ENCODE data around the gene NR2C2.
"Not testable (repeated sequence)": the region's sequence is repeated elsewhere in the genome, so short reads cannot be mapped to it uniquely, and the experiment has no call there.

Gene NR2C2

DNA sequence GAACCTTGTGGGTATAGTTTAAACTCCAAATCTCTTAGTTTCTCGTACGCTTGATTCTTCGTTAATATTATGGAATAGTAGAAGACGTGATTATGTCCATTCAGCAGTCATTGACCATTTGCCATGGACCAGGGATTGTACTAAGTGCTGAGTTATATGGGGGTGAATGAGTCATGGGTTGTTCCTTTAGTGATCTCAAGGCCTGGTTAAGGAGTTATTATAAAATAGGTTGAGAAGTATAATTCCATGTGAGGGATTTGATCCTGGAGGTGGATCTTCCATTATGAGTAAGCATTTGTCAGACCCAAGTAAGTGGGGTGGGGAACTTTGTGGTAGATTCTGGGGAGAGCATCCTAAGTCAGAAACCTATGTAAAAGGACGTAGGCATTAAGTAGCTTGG, 15.4 kb downstream of the NR2C2 start:
- no peak for FAIRE-seq

DNA sequence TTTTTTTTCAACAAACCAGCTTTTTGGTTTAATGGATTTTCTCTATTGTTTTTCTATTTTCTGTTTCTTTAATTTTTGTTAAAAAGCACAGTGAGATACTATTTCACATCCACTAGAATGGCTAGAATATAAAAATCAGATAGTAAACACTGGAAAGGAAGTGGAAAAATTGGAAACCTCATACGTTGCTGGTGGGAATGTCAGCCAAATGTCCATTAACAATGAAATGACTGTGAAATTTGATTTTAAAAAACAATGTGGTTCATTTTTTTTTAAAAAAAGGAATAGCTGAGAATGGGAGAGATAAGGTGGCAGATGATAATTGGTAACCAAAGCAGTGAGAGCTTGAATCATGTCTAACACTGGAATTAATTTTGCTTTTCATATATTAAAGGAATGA, 19.9 kb downstream of the NR2C2 start:
- no peak for FAIRE-seq

DNA sequence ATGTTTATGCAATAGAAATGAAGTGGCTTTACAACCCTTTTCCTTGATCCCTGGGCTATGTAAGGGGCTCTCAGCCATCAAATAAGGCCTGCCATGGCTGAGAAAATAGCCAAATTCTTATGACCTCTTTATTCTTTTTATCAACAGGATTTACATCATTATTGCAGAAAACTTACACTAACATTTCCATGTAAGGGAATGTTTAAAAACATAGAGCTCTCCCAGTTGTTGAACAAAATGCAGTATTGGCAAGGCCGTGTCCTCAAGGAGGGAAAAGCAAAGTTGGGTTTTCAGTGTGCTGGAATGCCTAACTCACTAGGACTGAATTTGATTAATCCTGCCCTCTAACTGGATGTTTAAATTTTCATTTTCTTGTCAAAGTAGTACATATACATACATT, 22.3 kb downstream of the NR2C2 start:
- FAIRE-seq = no peak

- FAIRE-seq = no peak
These were observed 28.9 kb downstream of the NR2C2 start for GRCh38 chr3:14976317-14976716.

GRCh38 chr3:14980689-14981088, 33.3 kb downstream of the NR2C2 start:
- no peak for FAIRE-seq

GRCh38 chr3:14984581-14985113, 37.3 kb downstream of the NR2C2 start:
- no peak for FAIRE-seq

DNA sequence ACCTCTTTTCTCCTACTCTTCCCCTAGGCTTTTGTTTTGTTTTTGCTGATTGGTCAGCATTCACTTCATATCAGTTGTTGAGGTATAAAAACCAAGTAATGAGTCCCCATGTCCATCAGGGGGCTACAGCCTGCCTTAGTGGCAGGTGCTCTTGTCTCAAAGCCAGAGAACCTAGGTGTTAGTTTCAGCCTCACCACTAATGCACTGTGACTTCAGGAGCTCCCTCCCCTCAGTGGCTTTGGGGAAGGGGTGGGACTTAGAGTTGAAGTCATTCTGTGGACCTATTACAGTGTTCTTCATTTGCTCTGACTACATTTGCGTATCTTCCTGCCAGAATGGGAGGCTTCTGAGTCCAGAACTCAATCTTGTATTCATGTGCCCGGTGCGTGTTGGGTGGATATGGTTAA, 41.6 kb downstream of the NR2C2 start:
- no peak for FAIRE-seq

DNA sequence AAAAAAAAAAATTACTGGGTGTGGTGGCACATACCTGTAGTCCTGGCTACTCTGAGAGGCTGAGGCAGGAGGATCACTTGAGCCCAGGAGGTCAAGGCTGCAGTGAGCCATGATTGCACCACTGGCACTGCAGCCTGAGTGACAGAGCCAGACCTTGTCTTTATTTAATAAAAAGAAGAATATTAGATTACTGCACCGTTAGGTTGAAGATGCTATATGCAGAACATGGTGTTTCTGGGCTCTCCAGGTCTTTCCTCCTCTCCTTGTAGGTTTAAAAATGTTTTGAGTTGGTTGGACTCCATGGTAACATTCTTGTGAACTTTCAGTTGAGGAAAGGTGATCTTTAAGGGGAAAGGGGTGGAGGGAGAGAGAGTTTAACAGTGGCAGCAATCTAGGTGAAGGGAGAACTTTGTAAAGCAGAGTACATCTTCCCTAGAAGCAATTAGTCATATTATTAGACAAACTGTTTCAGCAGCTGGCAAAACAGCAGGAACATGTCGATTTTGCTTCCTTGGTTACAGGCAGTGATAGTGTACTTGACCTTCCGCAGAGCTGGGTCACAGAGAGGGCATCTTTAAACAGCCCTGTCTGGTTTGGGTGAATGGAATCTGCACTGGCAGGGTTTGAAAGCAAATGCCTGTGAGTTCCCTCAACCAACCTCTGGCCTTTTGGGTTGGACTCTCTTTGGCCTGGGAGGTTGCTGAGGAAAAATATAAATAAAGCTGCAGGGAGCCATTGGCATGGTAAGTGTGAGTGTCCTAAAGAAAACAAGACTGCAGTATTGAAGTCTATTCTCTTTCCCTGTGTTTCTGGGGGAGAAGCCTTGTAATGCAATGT, 42.8 kb downstream of the NR2C2 start:
- FAIRE-seq = no peak

- FAIRE-seq = no peak
These were observed 43.4 kb downstream of the NR2C2 start for GRCh38 chr3:14990780-14991148.

- FAIRE-seq = no peak
These were observed 43.9 kb downstream of the NR2C2 start for GRCh38 chr3:14991151-14991742.

GRCh38 chr3:14991818-14992612, 44.6 kb downstream of the NR2C2 start:
- FAIRE-seq = no peak

DNA sequence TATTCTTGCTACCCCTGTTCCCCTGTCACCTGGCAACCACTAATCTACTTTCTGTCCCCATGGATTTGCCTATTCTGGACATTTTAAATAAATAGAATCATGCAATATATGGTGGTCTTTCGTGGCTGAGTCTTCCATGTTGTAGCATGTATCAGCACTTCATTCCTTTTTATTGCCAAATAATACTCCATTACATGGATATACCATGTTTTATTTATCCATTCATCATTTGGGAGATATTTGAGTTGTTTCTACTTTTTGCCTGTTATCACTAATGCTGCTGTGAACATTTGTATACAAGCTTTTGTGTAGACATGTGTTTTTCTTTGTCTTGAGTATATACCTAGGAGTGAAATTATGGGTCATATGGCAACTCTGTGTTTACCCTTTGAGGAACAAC, 50.6 kb downstream of the NR2C2 start:
- FAIRE-seq = no peak

GRCh38 chr3:14999182-14999581, 51.8 kb downstream of the NR2C2 start:
- not testable (repeated sequence) for FAIRE-seq

DNA sequence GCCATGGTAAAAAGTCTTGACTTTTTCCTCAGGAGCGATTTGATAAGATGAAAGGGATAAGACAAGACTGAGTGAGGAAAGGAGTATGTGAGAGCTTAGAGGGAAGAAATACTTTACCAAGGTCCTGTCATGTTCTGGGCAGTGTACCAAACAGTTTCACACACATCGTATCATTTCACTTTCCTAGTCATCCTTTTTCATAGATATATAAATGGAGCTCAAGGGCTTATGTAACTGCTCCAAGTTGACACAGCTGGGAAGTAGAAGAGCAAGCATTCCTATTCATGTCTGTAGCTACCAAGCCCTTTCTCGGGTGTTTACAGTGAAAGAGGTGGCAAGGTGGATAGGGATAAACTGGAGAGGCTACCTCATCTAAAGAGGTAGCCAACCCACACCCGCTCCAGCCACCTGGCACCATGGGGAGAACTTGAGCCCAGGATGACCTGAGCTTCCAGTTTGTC, 60.3 kb downstream of the NR2C2 start:
- FAIRE-seq = no peak

GRCh38 chr3:15009167-15009566, 61.8 kb downstream of the NR2C2 start:
- FAIRE-seq = no peak

DNA sequence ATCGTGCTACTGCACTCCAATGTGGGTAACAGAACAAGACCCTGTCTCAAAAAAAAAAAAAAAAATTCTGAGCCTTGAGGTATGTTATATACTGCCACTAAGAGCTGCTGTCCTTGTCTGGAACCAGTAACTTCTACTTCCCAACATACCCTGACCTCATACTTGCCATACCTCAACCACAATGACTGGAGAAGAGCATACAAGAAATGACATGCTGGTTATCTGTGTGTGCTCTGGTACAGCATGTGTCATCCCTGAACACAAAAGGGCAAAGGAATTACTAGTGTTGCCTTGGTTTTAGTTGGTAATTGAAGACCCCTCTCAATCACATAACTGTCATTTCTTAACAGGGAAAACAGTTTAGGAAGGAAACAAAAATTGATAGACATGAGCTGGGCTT, 63.3 kb downstream of the NR2C2 start:
- no peak for FAIRE-seq

DNA sequence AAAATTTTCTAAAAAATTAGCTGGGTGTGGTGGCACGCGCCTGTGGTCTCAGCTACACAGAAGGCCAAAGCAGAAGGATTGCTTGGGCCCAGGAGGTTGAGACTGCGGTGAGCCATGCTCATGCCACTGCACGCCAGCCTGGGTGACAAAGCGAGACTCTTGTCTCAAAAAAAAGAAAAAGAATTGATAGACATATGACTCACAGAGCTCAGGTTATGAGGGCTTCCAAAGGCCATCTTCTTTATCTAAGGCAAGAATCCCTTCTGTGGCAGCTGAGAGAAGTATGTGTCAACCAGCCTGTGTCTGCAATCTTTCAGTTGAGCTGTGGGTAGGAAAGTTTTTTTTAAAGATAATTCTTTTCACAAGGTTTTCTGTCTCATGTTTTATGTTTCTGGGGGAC, 63.8 kb downstream of the NR2C2 start:
- FAIRE-seq = no peak

GRCh38 chr3:15014606-15015328, 67.4 kb downstream of the NR2C2 start:
- no peak for FAIRE-seq

DNA sequence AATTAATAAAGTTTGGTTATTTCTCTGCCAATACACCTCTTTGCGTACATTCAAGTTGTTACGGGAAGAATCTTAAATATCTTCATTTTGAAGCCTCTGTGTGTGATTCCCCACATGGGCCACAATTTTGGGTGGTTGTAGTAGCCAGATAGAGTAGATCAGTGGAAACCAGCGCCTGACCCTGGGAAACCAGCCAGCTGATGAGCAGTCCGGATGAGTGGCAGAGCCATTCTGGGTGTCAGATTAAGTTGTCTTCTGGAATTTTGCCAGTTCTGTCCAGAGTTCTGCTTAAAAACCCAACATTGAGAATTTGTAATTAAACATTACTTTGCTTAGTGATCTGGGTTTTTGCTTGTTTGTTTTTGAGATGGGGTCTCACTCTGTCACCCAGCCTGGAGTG, 68.1 kb downstream of the NR2C2 start:
- no peak for FAIRE-seq

- FAIRE-seq = no peak
These were observed 69.8 kb downstream of the NR2C2 start for GRCh38 chr3:15017191-15017590.

DNA sequence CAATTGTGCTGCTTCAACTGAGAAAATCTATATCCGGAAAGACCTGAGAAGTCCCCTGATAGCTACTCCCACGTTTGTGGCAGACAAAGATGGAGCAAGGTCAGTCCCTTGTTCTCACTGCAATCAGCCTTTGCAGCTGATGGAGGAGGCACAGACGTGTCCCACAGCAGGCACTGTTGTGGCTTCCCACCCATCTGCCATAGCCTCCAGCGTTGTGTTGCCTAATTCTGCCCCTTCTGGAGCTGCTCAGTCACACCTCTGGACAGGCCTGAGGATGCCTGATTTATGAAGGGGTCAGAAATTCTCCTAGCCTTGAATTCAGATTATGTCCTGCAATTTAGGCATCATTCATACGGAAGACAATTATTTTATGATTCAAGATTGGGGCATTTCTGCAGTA, 75.9 kb downstream of the NR2C2 start:
- FAIRE-seq = no peak

DNA sequence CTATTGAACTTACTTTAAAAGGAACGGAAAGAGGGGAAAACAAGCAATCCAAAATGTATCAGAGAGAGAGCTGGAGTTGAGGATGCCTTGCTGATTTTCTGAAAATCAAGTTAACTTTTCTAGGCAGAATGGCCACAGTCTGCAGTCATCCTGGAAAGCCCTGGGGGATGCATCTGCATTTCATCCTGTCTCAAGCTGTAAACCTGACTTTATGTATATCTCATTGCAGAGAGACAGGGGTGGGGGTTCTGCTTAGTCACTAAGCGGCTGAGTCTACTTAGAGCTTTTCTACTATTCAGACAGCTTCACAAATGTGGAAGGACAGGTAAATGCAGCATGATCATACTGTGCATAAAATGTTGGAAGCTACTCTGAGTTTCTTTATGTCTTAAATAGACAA, 76.3 kb downstream of the NR2C2 start:
- no peak for FAIRE-seq

DNA sequence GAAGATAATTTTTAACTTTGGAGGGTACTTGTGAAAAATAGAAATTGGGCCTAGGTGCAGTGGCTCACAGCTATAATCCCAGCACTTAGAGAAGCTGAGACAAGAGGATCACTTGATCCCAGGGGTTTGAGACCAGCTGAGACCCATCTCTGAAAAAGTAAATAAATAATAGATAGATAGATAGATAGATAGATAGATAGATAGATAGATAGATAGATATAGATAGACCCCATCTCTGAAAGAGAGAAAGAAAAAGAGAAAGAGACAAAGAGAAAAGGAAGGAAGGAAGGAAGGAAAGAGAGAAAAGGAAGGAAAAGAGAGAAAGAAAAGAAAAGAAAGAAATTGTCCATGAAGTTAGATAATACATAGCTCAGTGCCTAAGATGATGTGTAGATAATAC, 82.2 kb downstream of the NR2C2 start:
- FAIRE-seq = no peak

Data from endometrium (tissue), 2 donors.